ENCODE results near the gene SNHG17. TPM values are rescaled to one million over a fixed set of nuclear protein-coding genes. Genes with fewer than 3 reads are reported as not detected.
"Not testable (repeated sequence)": the region's sequence is repeated elsewhere in the genome, so short reads cannot be mapped to it uniquely, and the experiment has no call there.

The SNHG17 gene
- total RNA-seq, 4 donors from 2014 or later, result 0.59 to 58.9 (median 9.3) TPM

GRCh38 chr20:38406476-38406875 is 28.7 kb downstream of the SNHG17 start:
- H3K9me3 ChIP-seq, result no peaks in the 10 kb centered on the region
- H3K27ac ChIP-seq, result no peak overlapping the region
- no peak overlapping the region for H3K4me3 ChIP-seq
- DNase-seq, result no peak
- TF ChIP-seq CTCF (IDR thresholded peaks at IDR 0.05), result no peak
- intact Hi-C loops (cut with DNase I; ENCODE audit: low total_unique reads), result no loop called here
- no peaks in the 10 kb centered on the region for H3K4me1 ChIP-seq
- no peaks in the 10 kb centered on the region for H3K27me3 ChIP-seq
- no peaks in the 10 kb centered on the region for H3K36me3 ChIP-seq

- H3K27ac ChIP-seq, result no peak overlapping the region
- H3K9me3 ChIP-seq, result no peaks in the 10 kb centered on the region
- no peaks in the 10 kb centered on the region for H3K27me3 ChIP-seq
- TF ChIP-seq CTCF (IDR thresholded peaks at IDR 0.05) (no peak), POLR2A (IDR thresholded peaks at IDR 0.05) (no peak)
- H3K4me1 ChIP-seq, result no peaks in the 10 kb centered on the region
- DNase-seq, result no peak
- H3K4me3 ChIP-seq, result no peak overlapping the region
- H3K36me3 ChIP-seq, result no peaks in the 10 kb centered on the region
- intact Hi-C loops (cut with DNase I; ENCODE audit: low total_unique reads), result no loop called here
Measured at GRCh38 chr20:38405132-38405531, 30.0 kb downstream of the SNHG17 start.

GRCh38 chr20:38404016-38404415 is 31.1 kb downstream of the SNHG17 start:
- Histone ChIP-seq H3K9me3 (no peaks in the 10 kb centered on the region), H3K36me3 (no peaks in the 10 kb centered on the region), H3K27me3 (no peaks in the 10 kb centered on the region), H3K27ac (no peak overlapping the region), H3K4me3 (no peak overlapping the region), H3K4me1 (no peaks in the 10 kb centered on the region)
- intact Hi-C loops (cut with DNase I; ENCODE audit: low total_unique reads), result no loop called here
- TF ChIP-seq POLR2A (IDR thresholded peaks at IDR 0.05), result no peak
- TF ChIP-seq CTCF (IDR thresholded peaks at IDR 0.05), result no peak
- DNase-seq, result no peak

GRCh38 chr20:38402816-38403215 is 32.3 kb downstream of the SNHG17 start:
- H3K36me3 ChIP-seq, result no peaks in the 10 kb centered on the region
- H3K4me1 ChIP-seq, result no peaks in the 10 kb centered on the region
- no peaks in the 10 kb centered on the region for H3K27me3 ChIP-seq
- TF ChIP-seq POLR2A (IDR thresholded peaks at IDR 0.05), result no peak
- TF ChIP-seq CTCF (IDR thresholded peaks at IDR 0.05), result no peak
- no peak for DNase-seq
- no peak overlapping the region for H3K27ac ChIP-seq
- H3K9me3 ChIP-seq, result no peaks in the 10 kb centered on the region
- no peak overlapping the region for H3K4me3 ChIP-seq
- intact Hi-C loops (cut with DNase I; ENCODE audit: low total_unique reads), result no loop called here

GRCh38 chr20:38402089-38402488 is 33.0 kb downstream of the SNHG17 start:
- Histone ChIP-seq H3K27ac (no peak overlapping the region), H3K36me3 (no peaks in the 10 kb centered on the region), H3K9me3 (no peaks in the 10 kb centered on the region), H3K4me3 (no peak overlapping the region), H3K4me1 (no peaks in the 10 kb centered on the region), H3K27me3 (no peaks in the 10 kb centered on the region)
- DNase-seq, result no peak
- TF ChIP-seq POLR2A (IDR thresholded peaks at IDR 0.05), result no peak
- TF ChIP-seq CTCF (IDR thresholded peaks at IDR 0.05), result no peak
- intact Hi-C loops (cut with DNase I; ENCODE audit: low total_unique reads), result no loop called here

- DNase-seq; H3K9me3 ChIP-seq; H3K27me3 ChIP-seq; H3K4me1 ChIP-seq; H3K4me3 ChIP-seq; H3K36me3 ChIP-seq; intact Hi-C loops (cut with DNase I; ENCODE audit: low total_unique reads); H3K27ac ChIP-seq: not testable (repeated sequence)
Measured at GRCh38 chr20:38395751-38396395, 39.3 kb downstream of the SNHG17 start.

Measured in uterus (tissue), 4 donors.